Caco-2 (cell line): ENCODE data around the gene PAXIP1. TPM values are rescaled to one million over a fixed set of nuclear protein-coding genes. Genes with fewer than 3 reads are reported as not detected.

Source experiments
- Bru-seq: library from RNA; stranded (reverse); fragments of 400-500 nt; gene quantifications from one replicate; lab custom pipeline; 2021; lab: Mats Ljungman, UMichigan
- BruChase-seq, 2 experiments: library from RNA; stranded (reverse); fragments of 400-500 nt; gene quantifications; one replicate each; lab custom pipeline; 2021; lab: Mats Ljungman, UMichigan
- BruUV-seq: library from RNA; stranded (reverse); fragments of 400-500 nt; replicated peaks from 2 replicates; lab custom pipeline; 2021; lab: Mats Ljungman, UMichigan
- CTCF ChIA-PET: fragments of 300-600 bp; sonication (Branson Sonifier 250); formaldehyde crosslinking; loops from one replicate; lab custom pipeline; 2022; ENCODE audit warnings: antibody characterized with exemption; lab: Charles Lee
- POLR2A ChIA-PET: fragments of 300-600 bp; sonication (Branson Sonifier 250); formaldehyde crosslinking; loops from one replicate; lab custom pipeline; 2022; ENCODE audit warnings: antibody characterized with exemption; lab: Charles Lee
- DNase-seq, 2 experiments: peaks; one replicate each; pipeline versions ENCODE4 v3.0.0 to v3.0.0-alpha.2; 2020 to 2022
- H3K27me3 ChIP-seq: replicated peaks from 2 replicates; pipeline ENCODE4 v1.6.0; 2011; ENCODE audit warnings: low read length; ENCODE audit not compliant: control insufficient read depth, insufficient read depth
- H3K36me3 ChIP-seq: 2 replicates; pipeline ENCODE4 v1.5.1; 2011; ENCODE audit warnings: low read length; ENCODE audit not compliant: control insufficient read depth, insufficient read depth
- H3K4me1 ChIP-seq: fragments of 250-450 bp; sonication (Bioruptor Pico); 2 replicates; pipeline ENCODE4 v1.5.1; 2020; ENCODE audit warnings: mild to moderate bottlenecking
- H3K4me3 ChIP-seq: 2 replicates; pipeline ENCODE4 v1.5.1; 2011; ENCODE audit warnings: low read depth, mild to moderate bottlenecking, control low read depth, low read length
- H3K9me3 ChIP-seq: fragments of 250-450 bp; sonication (Bioruptor Pico); 2 replicates; pipeline ENCODE4 v1.5.1; 2020; ENCODE audit warnings: mild to moderate bottlenecking, moderate library complexity
- H3K27ac Mint-ChIP-seq: one replicate; pipeline ENCODE4 v1.8.0; 2022; ENCODE audit warnings: mixed read lengths; ENCODE audit not compliant: unreplicated experiment
- H3K27me3 Mint-ChIP-seq: one replicate; pipeline ENCODE4 v1.8.0; 2022; ENCODE audit warnings: mixed read lengths; ENCODE audit not compliant: insufficient read depth, unreplicated experiment
- H3K36me3 Mint-ChIP-seq: one replicate; pipeline ENCODE4 v1.8.0; 2022; ENCODE audit warnings: mild to moderate bottlenecking, mixed read lengths; ENCODE audit not compliant: insufficient read depth, unreplicated experiment
- H3K4me1 Mint-ChIP-seq: one replicate; pipeline ENCODE4 v1.8.0; 2022; ENCODE audit warnings: low read depth, mixed read lengths; ENCODE audit not compliant: unreplicated experiment
- H3K4me3 Mint-ChIP-seq: one replicate; pipeline ENCODE4 v1.8.0; 2022; ENCODE audit warnings: mild to moderate bottlenecking, moderate library complexity, mixed read lengths; ENCODE audit not compliant: unreplicated experiment
- H3K9me3 Mint-ChIP-seq: one replicate; pipeline ENCODE4 v1.8.0; 2022; ENCODE audit warnings: mixed read lengths; ENCODE audit not compliant: unreplicated experiment
- CTCF ChIP-seq, 2 experiments: fragments of 200-600 bp in 1 of 2; IDR thresholded peaks; 1 replicate in 1 of 2; 2 replicates in 1 of 2; pipeline versions ENCODE4 v1.5.1 to v1.8.0; 2011 to 2022; ENCODE audit warnings: antibody characterized with exemption in 1 of 2, control low read depth in 1 of 2, inconsistent platforms in 1 of 2, low read depth in 1 of 2, low read length in 1 of 2, mild to moderate bottlenecking in 1 of 2, moderate library complexity in 1 of 2; ENCODE audit not compliant: insufficient read depth in 1 of 2, severe bottlenecking in 1 of 2, unreplicated experiment in 1 of 2
- intact Hi-C: fragments of 100-400 bp; cut with micrococcal nuclease; formaldehyde crosslinking; loops from one replicate; pipeline ENCODE4 v1.10.0; 2022; ENCODE audit not compliant: unreplicated experiment
- long read RNA-seq: library from polyadenylated mRNA; stranded (forward); transcript quantifications from one replicate; pipeline ENCODE4 v2.0.0, GENCODE V29; 2022
- total RNA-seq: library from RNA; stranded (reverse); gene quantifications from 2 replicates; pipeline ENCODE4 v1.2.3, GENCODE V29; 2022

Gene PAXIP1, protein sequence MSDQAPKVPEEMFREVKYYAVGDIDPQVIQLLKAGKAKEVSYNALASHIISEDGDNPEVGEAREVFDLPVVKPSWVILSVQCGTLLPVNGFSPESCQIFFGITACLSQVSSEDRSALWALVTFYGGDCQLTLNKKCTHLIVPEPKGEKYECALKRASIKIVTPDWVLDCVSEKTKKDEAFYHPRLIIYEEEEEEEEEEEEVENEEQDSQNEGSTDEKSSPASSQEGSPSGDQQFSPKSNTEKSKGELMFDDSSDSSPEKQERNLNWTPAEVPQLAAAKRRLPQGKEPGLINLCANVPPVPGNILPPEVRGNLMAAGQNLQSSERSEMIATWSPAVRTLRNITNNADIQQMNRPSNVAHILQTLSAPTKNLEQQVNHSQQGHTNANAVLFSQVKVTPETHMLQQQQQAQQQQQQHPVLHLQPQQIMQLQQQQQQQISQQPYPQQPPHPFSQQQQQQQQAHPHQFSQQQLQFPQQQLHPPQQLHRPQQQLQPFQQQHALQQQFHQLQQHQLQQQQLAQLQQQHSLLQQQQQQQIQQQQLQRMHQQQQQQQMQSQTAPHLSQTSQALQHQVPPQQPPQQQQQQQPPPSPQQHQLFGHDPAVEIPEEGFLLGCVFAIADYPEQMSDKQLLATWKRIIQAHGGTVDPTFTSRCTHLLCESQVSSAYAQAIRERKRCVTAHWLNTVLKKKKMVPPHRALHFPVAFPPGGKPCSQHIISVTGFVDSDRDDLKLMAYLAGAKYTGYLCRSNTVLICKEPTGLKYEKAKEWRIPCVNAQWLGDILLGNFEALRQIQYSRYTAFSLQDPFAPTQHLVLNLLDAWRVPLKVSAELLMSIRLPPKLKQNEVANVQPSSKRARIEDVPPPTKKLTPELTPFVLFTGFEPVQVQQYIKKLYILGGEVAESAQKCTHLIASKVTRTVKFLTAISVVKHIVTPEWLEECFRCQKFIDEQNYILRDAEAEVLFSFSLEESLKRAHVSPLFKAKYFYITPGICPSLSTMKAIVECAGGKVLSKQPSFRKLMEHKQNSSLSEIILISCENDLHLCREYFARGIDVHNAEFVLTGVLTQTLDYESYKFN
- total RNA-seq (29.8 and 31.5 TPM in 2 replicates), Bru-seq, nascent RNA (percentile 86 among the genes with signal in this experiment), BruChase-seq, experiment 1, labeled RNA remaining after a 2-hour chase (percentile 85 among the genes with signal in this experiment), BruChase-seq, experiment 2, labeled RNA remaining after a 6-hour chase (percentile 82 among the genes with signal in this experiment)
- long read RNA-seq, transcript PAXIP1-201 (21 exons, 3,711 nt), result major isoform, 7 of 14 reads
- long read RNA-seq, partial matches to known transcripts, result 6 of 14 reads
- long read RNA-seq, other reads (novel, unspliced or antisense), result 1 of 14 reads

DNA sequence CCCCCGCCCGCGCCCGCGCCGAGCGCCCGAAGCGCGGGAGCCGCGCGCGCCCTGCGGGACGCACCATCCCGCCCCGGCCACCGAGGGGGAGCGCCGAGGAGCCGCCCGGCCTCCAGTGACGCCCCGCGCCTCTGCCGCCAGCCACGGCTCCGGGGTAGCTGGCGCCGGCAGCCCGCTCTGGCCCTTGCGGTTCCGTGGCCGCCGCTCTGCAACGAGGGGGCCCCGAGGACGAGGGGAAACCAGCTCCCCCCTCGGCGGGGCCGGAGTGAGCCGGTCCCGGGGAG, at the start of gene PAXIP1:
TSS of gene PAXIP1 (minus strand) at position 33 of the 284 bp plus-strand sequence. CDS start 195 bp downstream, outside the sequence.
- peak within 1 kb of the TSS; percentile 90 for H3K4me3 Mint-ChIP-seq
- Histone ChIP-seq H3K4me1 (0 out of 2 replicates have a peak, but pooled peaks cover 5% of the 10 kb centered on the region), H3K4me3 (peak within 1 kb of the TSS; percentile 99), H3K9me3 (no peaks in the 10 kb centered on the region), H3K27me3 (no peaks in the 10 kb centered on the region), H3K36me3 (no peaks in the 10 kb centered on the region; the same call in 1 of the 2 replicates)
- no peaks in the 10 kb centered on the region for H3K9me3 Mint-ChIP-seq
- peak within 1 kb of the TSS; percentile 93 for H3K27ac Mint-ChIP-seq
- peak in 1 of 2 experiments; percentile 83 for DNase-seq
- H3K4me1 Mint-ChIP-seq, result no peaks in the 10 kb centered on the region
- no peak for TF ChIP-seq CTCF (IDR thresholded peaks at IDR 0.05; ENCODE audit: insufficient read depth in 1 of 2, low read depth in 1 of 2, low read length in 1 of 2, severe bottlenecking in 1 of 2, unreplicated experiment in 1 of 2)
- ChIA-PET POLR2A (interaction anchor here (1.2 kb wide), 1 partner anchor 295 kb away, joined by 4 read pairs; the partner anchor contains the start of gene INSIG1), CTCF (interaction anchor here (0.7 to 1.6 kb wide), 2 partner anchors 50 to 76 kb away, joined by 3 to 9 read pairs; no protein-coding TSS in a partner anchor)
- no TSS peak for BruUV-seq
- H3K27me3 Mint-ChIP-seq, result no peaks in the 10 kb centered on the region
- peaks cover 16% of the 10 kb centered on the region for H3K36me3 Mint-ChIP-seq
- intact Hi-C loops, result loop anchor here (5.0 kb wide), 1 partner anchor 294 kb away; the partner anchor contains the start of gene INSIG1

- Histone ChIP-seq H3K36me3 (no peaks in the 10 kb centered on the region), H3K27me3 (no peaks in the 10 kb centered on the region), H3K9me3 (no peaks in the 10 kb centered on the region), H3K4me1 (no peaks in the 10 kb centered on the region), H3K4me3 (no peak overlapping the region)
- TF ChIP-seq CTCF (IDR thresholded peaks at IDR 0.05; ENCODE audit: insufficient read depth in 1 of 2, low read depth in 1 of 2, low read length in 1 of 2, severe bottlenecking in 1 of 2, unreplicated experiment in 1 of 2), result no peak
- no TSS peak for BruUV-seq
- no peak for DNase-seq
- Mint-ChIP-seq H3K4me3 (no peak overlapping the region), H3K36me3 (no peaks in the 10 kb centered on the region), H3K9me3 (no peaks in the 10 kb centered on the region), H3K4me1 (no peaks in the 10 kb centered on the region), H3K27me3 (peaks cover 17% of the 10 kb centered on the region), H3K27ac (no peak overlapping the region)
- intact Hi-C loops, result no loop called here
- CTCF ChIA-PET, result no interaction called here
- POLR2A ChIA-PET, result no interaction called here
Measured at GRCh38 chr7:155051355-155051754, 48.4 kb upstream of the PAXIP1 start.
